Karpas-422 (cell line): Measurements from ENCODE around the gene SULT2B1. TPM values are rescaled to one million over a fixed set of nuclear protein-coding genes. Genes with fewer than 3 reads are reported as not detected.

ENCODE experiments used
- DNase-seq: peaks from one replicate; pipeline ENCODE4 v3.0.0-alpha.2; 2015
- H2AFZ ChIP-seq: fragments of 200-600 bp; sonication (generic); 2 replicates; pipeline ENCODE4 v1.6.1; 2014; ENCODE audit warnings: antibody characterized with exemption, low read length, mixed read lengths
- H3K27ac ChIP-seq: fragments of 200-600 bp; sonication (generic); 2 replicates; pipeline ENCODE4 v1.5.1; 2014; ENCODE audit warnings: mild to moderate bottlenecking, low read length, moderate library complexity
- H3K27me3 ChIP-seq: fragments of 200-600 bp; sonication (generic); 2 replicates; pipeline ENCODE4 v1.6.1; 2014; ENCODE audit warnings: low read length, mixed read lengths
- H3K36me3 ChIP-seq: fragments of 200-600 bp; sonication (generic); 2 replicates; pipeline ENCODE4 v1.6.1; 2014; ENCODE audit warnings: low read length, mixed read lengths; ENCODE audit not compliant: insufficient read depth
- H3K4me1 ChIP-seq: fragments of 200-600 bp; sonication (generic); 2 replicates; pipeline ENCODE4 v1.6.1; 2014; ENCODE audit warnings: mild to moderate bottlenecking, low read length, mixed read lengths
- H3K4me2 ChIP-seq: fragments of 200-600 bp; sonication (generic); 2 replicates; pipeline ENCODE4 v1.6.1; 2014; ENCODE audit warnings: low read length, low read depth, mild to moderate bottlenecking; ENCODE audit not compliant: poor library complexity, severe bottlenecking
- H3K4me3 ChIP-seq: fragments of 200-600 bp; sonication (generic); 2 replicates; pipeline ENCODE4 v1.5.1; 2014; ENCODE audit warnings: mild to moderate bottlenecking, antibody characterized with exemption, low read length, mixed read lengths
- H3K79me2 ChIP-seq: fragments of 200-600 bp; sonication (generic); 2 replicates; pipeline ENCODE4 v1.6.1; 2014; ENCODE audit warnings: mild to moderate bottlenecking, low read length, mixed read lengths
- H3K9ac ChIP-seq: fragments of 200-600 bp; sonication (generic); 2 replicates; pipeline ENCODE4 v1.6.0; 2014; ENCODE audit warnings: low read length
- H3K9me2 ChIP-seq: fragments of 200-600 bp; sonication (generic), shearing (Covaris generic); replicated peaks from 2 replicates; pipeline ENCODE4 v1.6.0; 2014; ENCODE audit warnings: mild to moderate bottlenecking, low read length, moderate library complexity; ENCODE audit not compliant: insufficient read depth
- H3K9me3 ChIP-seq: fragments of 300-700, 200-600 bp; sonication (generic); 2 replicates; pipeline ENCODE4 v1.6.1; 2014; ENCODE audit warnings: low read length, mixed read lengths
- H4K20me1 ChIP-seq: fragments of 200-600 bp; sonication (generic); 2 replicates; pipeline ENCODE4 v1.6.1; 2014; ENCODE audit warnings: mild to moderate bottlenecking, antibody characterized with exemption, low read length, low read depth; ENCODE audit not compliant: insufficient read depth
- total RNA-seq: library from RNA; depleted of rRNA; stranded (reverse); fragments of >200 nt; shearing (Covaris generic); gene quantifications from 2 replicates; pipeline ENCODE4 v1.2.3, GENCODE V29; 2014; ENCODE audit warnings: low replicate concordance

SULT2B1 gene
- total RNA-seq, 1 experiment from 2014 or later, result not detected

DNA sequence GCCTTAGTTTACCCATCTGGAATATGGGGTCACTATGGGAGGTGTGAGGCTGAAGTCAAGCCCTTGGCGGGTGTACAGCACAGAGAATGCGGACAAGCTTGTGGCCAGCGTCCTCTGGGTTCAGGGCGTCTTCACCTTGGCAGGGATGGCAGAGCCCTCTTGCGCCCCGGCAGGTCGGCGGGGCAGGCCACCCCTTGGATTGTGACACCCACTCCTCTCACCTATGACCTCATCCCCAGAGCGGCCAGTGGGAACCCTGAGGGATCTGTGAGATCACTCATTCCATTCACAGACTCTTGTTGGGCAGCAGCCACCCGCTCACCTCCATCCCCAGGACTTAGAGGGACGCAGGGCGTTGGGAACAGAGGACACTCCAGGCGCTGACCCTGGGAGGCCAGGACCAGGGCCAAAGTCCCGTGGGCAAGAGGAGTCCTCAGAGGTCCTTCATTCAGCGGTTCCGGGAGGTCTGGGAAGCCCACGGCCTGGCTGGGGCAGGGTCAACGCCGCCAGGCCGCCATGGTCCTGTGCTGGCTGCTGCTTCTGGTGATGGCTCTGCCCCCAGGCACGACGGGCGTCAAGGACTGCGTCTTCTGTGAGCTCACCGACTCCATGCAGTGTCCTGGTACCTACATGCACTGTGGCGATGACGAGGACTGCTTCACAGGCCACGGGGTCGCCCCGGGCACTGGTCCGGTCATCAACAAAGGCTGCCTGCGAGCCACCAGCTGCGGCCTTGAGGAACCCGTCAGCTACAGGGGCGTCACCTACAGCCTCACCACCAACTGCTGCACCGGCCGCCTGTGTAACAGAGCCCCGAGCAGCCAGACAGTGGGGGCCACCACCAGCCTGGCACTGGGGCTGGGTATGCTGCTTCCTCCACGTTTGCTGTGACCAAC, 54.7 kb downstream of the SULT2B1 start, which contains the start of gene SPACA4:
Gene SPACA4 (plus strand): TSS at position 280 of the 896 bp plus-strand sequence. CDS start 237 bp downstream, at position 517.
- H3K4me2 ChIP-seq, result no peak within 1 kb of the TSS
- H3K9ac ChIP-seq, result no peak within 1 kb of the TSS
- H3K9me3 ChIP-seq, result no peaks in the 10 kb centered on the region

DNA sequence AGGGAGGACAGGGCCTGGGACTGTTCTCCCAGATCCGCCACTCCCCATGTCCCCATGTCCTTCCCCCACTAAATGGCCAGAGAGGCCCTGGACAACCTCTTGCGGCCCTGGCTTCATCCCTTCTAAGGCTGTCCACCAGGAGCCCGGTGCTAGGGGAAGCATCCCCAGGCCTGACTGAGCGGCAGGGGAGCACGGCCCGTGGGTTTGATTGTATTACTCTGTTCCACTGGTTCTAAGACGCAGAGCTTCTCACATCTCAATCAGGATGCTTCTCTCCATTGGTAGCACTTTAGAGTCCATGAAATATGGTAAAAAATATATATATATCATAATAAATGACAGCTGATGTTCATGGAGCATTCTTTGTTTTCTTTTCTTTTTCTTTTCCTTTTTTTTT, 55.4 kb downstream of the SULT2B1 start:
- H3K9me3 ChIP-seq, result no peaks in the 10 kb centered on the region
- H3K9me2 ChIP-seq, result no peaks in the 10 kb centered on the region
- no peaks in the 10 kb centered on the region for H3K79me2 ChIP-seq
- no peak overlapping the region for H3K4me3 ChIP-seq
- no peaks in the 10 kb centered on the region for H4K20me1 ChIP-seq
- no peaks in the 10 kb centered on the region; the same call in 1 of the 2 replicates for H3K36me3 ChIP-seq
- no peak for DNase-seq
- no peaks in the 10 kb centered on the region for H3K27me3 ChIP-seq
- H2AFZ ChIP-seq, result no peak overlapping the region
- no peak overlapping the region for H3K27ac ChIP-seq
- H3K4me2 ChIP-seq, result no peak overlapping the region
- no peak overlapping the region for H3K9ac ChIP-seq
- H3K4me1 ChIP-seq, result peaks cover 3% of the 10 kb centered on the region; the same call in 1 of the 2 replicates

More for the DNA sequence above, 54.7 kb downstream of the SULT2B1 start, which contains the start of gene SPACA4:
- peaks cover 3% of the 10 kb centered on the region; the same call in 1 of the 2 replicates for H3K4me1 ChIP-seq
- H3K9me2 ChIP-seq, result no peaks in the 10 kb centered on the region
- no peaks in the 10 kb centered on the region for H3K79me2 ChIP-seq
- H3K27me3 ChIP-seq, result no peaks in the 10 kb centered on the region
- no peak within 1 kb of the TSS for H3K4me3 ChIP-seq
- no peak within 1 kb of the TSS for H3K27ac ChIP-seq
- H3K36me3 ChIP-seq, result no peaks in the 10 kb centered on the region; the same call in 1 of the 2 replicates
- H2AFZ ChIP-seq, result no peak within 1 kb of the TSS
- DNase-seq, result no peak
- H4K20me1 ChIP-seq, result no peaks in the 10 kb centered on the region

DNA sequence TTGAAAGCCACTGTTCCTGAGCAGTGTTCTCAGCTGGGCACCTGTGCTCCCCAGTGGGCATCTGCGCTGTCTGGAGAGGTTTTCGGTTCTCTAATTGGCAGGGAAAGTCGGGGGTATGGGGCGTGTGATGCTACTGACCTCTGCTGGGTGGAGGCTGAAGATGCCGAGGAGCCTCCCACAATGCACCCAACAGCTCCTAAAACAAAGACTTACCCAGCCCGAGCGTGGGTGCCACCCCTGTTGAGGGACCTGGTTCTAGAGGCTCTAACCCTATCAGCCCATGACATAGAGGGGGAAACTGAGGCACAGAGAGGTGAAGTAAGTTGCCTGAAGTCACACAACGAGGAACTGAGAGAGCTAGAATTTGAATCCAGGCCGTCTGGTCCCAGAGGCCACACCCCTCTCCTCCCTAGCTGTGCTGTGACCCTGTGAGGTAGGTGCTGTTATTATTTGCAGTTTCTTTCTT, 56.9 kb downstream of the SULT2B1 start:
- peak; percentile 86 for DNase-seq
- H2AFZ ChIP-seq, result no peak overlapping the region
- no peak overlapping the region for H3K4me2 ChIP-seq

DNA sequence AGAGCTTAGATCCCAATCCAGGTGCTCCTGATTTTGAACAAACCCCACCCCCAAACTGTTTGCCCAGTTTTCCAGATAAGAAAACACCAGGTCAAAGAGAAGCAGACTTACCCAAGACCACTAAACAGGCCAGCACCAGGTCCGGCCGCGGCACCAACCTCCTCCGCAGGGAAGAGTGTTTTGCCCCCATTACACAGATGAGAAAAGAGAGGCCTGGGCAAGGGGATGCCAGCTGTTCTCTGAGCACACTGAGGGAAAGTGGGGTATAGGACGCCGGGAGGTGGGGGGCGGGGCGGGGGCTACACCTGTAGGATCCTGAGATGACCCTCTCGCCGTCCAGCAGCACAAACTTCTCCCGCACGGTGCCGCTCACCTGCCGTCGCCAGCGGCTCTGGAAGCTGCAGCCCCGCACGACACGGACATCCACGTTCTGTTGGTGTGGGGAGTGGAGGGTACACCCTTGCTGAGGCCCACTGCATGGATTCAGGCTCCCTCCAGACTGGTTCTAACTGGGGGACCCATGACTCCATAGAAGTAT, 57.7 kb downstream of the SULT2B1 start:
- Histone ChIP-seq H3K36me3 (no peaks in the 10 kb centered on the region; the same call in 1 of the 2 replicates), H3K9me2 (no peaks in the 10 kb centered on the region), H3K4me1 (peaks cover 3% of the 10 kb centered on the region; the same call in 1 of the 2 replicates), H3K9ac (no peak overlapping the region), H3K27me3 (no peaks in the 10 kb centered on the region), H3K4me3 (no peak overlapping the region), H4K20me1 (no peaks in the 10 kb centered on the region), H3K4me2 (no peak overlapping the region), H3K27ac (no peak overlapping the region), H3K79me2 (no peaks in the 10 kb centered on the region), H2AFZ (no peak overlapping the region), H3K9me3 (no peaks in the 10 kb centered on the region)
- DNase-seq, result no peak

More for the DNA sequence above, 56.9 kb downstream of the SULT2B1 start:
- no peaks in the 10 kb centered on the region for H3K79me2 ChIP-seq
- H3K4me1 ChIP-seq, result peaks cover 3% of the 10 kb centered on the region; the same call in 1 of the 2 replicates
- no peak overlapping the region for H3K9ac ChIP-seq
- H3K9me2 ChIP-seq, result no peaks in the 10 kb centered on the region
- no peaks in the 10 kb centered on the region for H3K27me3 ChIP-seq
- no peaks in the 10 kb centered on the region for H4K20me1 ChIP-seq
- no peaks in the 10 kb centered on the region for H3K9me3 ChIP-seq
- H3K36me3 ChIP-seq, result no peaks in the 10 kb centered on the region; the same call in 1 of the 2 replicates
- H3K4me3 ChIP-seq, result no peak overlapping the region
- H3K27ac ChIP-seq, result no peak overlapping the region

DNA sequence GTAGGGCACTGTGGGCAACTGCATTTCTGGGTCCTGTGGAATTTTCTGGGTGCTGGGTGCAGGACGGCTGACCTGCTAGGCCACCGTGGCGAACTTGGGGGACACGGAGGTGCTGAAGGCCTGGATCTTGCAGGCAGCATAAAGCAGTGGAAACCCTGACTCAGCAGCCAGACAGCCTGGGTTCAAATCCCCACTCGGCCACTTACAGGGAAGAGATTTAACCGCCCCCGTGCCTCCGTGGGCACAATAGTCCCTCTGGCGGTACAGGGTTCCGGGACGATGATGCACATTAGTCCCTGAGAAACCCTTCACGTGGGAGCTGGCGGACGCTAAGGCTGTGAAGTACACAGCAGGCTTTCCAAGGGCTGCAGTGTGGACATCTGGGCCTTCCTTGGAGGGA, 59.9 kb downstream of the SULT2B1 start:
- no peak overlapping the region for H3K9ac ChIP-seq
- peaks cover 6% of the 10 kb centered on the region for H4K20me1 ChIP-seq
- H3K36me3 ChIP-seq, result peaks cover 18% of the 10 kb centered on the region

DNA sequence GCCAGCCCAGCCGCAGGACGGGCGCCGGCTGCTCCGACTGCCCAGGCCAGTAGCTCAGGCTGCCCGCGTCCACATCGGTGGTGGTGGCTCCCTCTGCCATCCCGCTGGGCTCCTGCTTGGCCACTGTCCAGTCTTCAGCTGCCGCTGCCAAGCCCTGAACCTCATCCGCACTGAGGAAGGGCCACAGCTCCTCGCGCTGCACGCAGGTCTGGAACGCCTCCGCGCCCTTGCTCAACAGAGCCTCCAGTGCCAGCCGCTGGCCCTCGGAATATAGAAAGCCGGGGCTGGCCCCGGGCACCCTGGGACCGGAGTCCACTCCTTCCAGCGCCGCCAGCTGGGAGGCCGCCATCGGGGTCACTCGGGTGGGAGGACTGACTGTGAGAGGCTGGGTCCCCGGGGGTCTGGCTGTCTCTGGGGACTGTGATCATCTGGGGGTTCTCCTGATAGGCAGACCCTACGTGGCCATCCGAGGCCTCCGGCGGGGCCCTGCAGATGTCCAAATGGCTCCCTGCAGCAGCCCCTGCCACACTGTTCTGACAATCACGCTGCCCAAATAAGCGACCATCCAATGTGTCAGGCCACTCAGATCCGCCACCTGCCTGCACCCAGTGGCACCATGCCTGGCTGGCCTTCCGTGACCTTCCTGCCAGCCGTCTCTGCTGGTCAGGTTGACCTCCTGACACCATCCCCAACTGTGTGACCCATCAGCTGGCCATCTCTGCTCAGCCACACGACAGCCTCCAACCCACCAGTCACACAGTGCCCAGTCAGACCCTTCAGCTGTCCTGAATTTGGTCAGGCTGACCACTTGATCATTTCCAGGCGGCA, 61.3 kb downstream of the SULT2B1 start:
- Histone ChIP-seq H4K20me1 (peaks cover 19% of the 10 kb centered on the region), H3K79me2 (peaks cover 18% of the 10 kb centered on the region), H3K4me3 (no peak overlapping the region), H3K4me2 (no peak overlapping the region), H3K27ac (no peak overlapping the region), H3K9me2 (no peaks in the 10 kb centered on the region), H3K36me3 (peaks cover 32% of the 10 kb centered on the region), H3K9me3 (no peaks in the 10 kb centered on the region), H2AFZ (no peak overlapping the region), H3K27me3 (no peaks in the 10 kb centered on the region), H3K4me1 (peaks cover 20% of the 10 kb centered on the region), H3K9ac (no peak overlapping the region)
- DNase-seq, result peak; percentile 63

More for the DNA sequence above, 59.9 kb downstream of the SULT2B1 start:
- H2AFZ ChIP-seq, result no peak overlapping the region
- no peaks in the 10 kb centered on the region for H3K9me2 ChIP-seq
- H3K27me3 ChIP-seq, result no peaks in the 10 kb centered on the region
- no peak for DNase-seq
- H3K4me3 ChIP-seq, result no peak overlapping the region
- H3K9me3 ChIP-seq, result no peaks in the 10 kb centered on the region
- no peak overlapping the region for H3K27ac ChIP-seq
- peaks cover 5% of the 10 kb centered on the region for H3K79me2 ChIP-seq
- H3K4me2 ChIP-seq, result no peak overlapping the region
- H3K4me1 ChIP-seq, result peaks cover 8% of the 10 kb centered on the region

DNA sequence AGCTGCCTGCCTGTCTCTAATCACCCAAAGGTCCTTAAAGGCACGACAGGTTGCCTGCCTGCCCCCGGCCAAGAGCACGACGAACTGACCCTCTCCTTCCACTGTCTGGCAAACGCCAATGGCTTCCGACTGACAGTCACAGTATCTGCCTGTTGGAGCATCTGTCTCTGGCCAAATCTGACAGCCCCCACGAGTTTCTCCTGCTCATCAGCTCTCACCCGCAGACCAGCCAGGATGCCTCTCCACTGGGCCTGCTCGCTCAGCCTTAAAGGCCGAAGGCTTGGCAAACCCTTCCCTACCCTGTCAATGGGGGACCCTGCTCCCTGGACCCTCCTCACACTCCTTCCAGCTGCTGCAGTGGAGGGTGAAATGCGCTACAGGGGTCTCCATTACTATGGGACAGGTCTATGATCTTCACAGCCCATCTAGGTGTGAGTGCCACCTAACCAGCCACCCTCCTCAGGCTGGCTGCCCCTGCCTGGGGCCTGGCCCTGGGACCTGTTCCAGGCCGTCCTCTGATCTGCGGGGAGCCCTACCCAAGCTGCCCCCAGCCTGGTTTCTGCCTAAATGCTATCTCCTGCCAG, 62.0 kb downstream of the SULT2B1 start:
- Histone ChIP-seq H3K27me3 (no peaks in the 10 kb centered on the region), H3K79me2 (peaks cover 25% of the 10 kb centered on the region), H3K4me1 (peaks cover 19% of the 10 kb centered on the region), H3K9ac (no peak overlapping the region), H3K4me3 (no peak overlapping the region), H3K9me2 (no peaks in the 10 kb centered on the region), H2AFZ (no peak overlapping the region), H3K9me3 (no peaks in the 10 kb centered on the region), H4K20me1 (peaks cover 25% of the 10 kb centered on the region), H3K36me3 (peaks cover 37% of the 10 kb centered on the region), H3K27ac (no peak overlapping the region), H3K4me2 (no peak overlapping the region)
- DNase-seq, result no peak
